Skin epidermis (tissue), 12 donors: ENCODE measurements around the gene KCNJ10.

Experiments
- H3K27ac ChIP-seq, 21 experiments: fragments of 200-600 bp; sonication (generic) in 11 of 21; one replicate each; pipeline ENCODE4 v1.5.0; 2020; ENCODE audit warnings: mild to moderate bottlenecking in 3 of 21, inconsistent platforms in 2 of 21, moderate library complexity in 2 of 21
- H3K4me3 ChIP-seq, 7 experiments: fragments of 200-600 bp; sonication (generic) in 2 of 7; one replicate each; pipeline ENCODE4 v1.5.0; 2020; ENCODE audit warnings: inconsistent platforms in 2 of 7, mild to moderate bottlenecking in 2 of 7, moderate library complexity in 1 of 7

The KCNJ10 gene

DNA sequence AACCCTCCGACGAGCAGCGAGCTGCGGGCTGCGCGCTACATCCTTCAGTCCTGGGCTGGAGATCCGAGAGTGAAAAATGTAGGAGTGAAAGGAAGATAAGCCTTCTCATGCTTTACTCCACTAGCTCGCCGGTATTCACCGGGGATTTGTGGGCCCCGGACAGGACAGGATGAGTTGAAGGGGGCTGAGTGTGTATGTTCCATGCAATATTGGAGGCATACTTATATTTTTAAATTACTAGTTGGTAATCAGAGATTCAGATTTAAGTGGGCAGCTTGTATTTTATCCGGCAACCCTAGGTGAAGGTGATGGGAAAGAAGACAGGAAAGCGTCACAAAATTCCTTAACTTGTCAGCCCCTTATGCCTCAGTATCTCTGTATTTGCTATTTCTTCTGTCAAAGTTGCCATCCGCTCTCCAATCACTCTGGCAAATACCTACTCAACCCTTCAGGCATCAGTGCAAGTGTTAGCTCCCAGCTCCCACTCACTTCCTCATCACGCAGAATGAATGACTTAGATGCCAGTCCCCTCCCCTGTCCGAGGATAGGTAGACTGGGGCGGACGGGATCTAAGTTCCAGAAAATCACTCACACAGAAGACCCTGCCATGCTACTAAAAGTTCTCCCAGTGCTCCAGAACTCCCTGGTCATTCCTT lies 37.7 kb downstream of the KCNJ10 start:
- Histone ChIP-seq H3K27ac (peak overlapping the region in 19 of 21 experiments; percentile 26 to 87 (median 76)), H3K4me3 (peak overlapping the region; percentile 72 to 93 (median 83))

DNA sequence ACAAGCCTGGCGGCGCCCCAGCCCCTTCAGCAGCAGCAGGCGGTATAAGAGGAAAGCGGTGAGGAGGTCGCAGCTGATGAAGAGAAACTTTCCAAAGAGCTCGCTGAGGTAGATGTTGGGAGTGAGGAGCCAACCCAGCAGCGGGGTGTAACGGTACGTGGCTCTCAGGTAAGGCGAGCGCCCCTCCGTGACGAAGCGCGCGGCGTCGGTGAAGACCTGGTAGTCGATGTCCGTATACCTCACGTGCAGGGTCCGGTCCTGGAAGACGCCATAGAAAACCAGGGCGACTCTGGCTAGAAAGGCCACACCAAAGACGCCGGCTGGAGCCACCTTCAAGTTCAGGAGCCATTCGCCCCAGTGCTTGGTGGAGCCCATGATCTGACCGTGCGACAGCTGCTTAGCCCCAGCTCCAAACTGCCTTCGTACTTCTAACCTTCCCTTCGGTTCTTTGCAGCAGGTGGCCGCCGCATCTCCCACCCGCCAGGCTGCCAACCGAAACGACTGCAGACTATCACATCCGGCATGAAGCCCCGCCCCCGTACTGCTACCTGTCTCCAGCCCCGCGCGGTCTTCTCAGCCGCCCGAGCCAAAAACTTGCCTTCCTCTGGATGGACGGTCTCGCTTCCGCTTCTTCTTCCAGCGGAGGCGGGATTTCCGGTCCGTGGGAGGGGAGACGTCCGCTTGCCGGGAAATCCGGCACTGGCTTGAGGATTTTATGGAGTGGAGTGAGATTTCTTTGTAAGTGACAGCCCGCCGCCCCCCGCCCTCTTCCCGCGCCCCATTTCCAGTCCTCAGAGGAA lies 38.4 kb downstream of the KCNJ10 start, which contains the start of gene PIGM:
Gene PIGM, minus strand, starts transcription at position 626 of the 800 bp plus-strand sequence. Its CDS starts 251 bp downstream, at position 375.
- H3K4me3 ChIP-seq = peak within 1 kb of the TSS; percentile 72 to 93 (median 83)
- peak within 1 kb of the TSS in 20 of 21 experiments; percentile 26 to 87 (median 76) for H3K27ac ChIP-seq

DNA sequence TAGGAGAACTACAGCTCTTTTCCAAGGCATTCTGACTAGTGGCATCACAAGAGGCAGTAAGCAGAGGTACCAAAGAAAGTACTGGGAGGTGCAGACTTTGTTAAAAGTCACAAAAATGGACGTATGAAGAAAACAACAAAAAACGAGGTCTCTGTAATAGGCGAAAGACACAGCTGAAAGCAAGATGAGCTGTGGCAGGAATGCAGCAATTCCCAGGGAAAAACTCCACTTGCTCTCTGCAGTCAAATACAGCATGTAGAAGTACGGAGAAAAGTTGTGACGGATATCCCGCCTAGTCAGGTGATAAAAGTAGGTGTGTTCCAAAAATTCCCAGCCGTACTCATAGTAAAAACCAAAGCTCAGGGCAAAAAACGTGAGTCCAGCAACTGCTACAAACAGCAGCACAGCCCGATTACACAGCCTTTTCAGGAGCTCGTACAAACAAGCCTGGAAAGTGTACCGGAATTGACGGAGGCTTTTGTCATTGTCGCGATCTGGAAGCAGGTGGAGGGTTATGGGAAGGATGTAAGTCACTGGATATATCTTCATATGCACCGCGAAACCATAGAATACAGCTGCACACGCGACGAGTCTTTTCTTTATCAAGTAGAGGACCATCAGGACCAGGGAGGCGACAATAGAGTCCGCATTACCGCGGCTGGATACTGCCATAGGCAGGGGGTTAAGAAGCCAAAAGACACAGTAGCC lies 39.1 kb downstream of the KCNJ10 start:
- H3K4me3 ChIP-seq = peak overlapping the region; percentile 72 to 93 (median 83)
- peak overlapping the region in 17 of 21 experiments; percentile 26 to 84 (median 76) for H3K27ac ChIP-seq

DNA sequence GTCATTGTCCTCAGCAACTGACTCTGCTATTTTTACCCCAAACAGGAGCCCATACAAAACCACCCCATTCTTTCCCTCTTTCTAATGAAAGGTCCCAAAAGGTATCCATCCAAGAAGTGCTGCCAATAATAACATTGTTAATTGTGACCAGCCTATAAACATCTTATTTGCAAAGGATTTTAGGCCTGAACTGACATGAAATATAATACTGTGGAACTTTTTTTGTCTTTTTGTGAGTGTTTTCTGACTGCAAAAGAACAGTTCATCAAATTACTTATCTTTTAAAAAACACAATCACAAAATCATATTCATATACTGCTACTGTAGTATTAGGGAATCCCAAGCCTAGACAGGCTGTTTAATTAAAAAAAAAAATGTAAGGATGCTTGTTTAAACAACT lies 41.5 kb downstream of the KCNJ10 start:
- no peak overlapping the region for H3K4me3 ChIP-seq

DNA sequence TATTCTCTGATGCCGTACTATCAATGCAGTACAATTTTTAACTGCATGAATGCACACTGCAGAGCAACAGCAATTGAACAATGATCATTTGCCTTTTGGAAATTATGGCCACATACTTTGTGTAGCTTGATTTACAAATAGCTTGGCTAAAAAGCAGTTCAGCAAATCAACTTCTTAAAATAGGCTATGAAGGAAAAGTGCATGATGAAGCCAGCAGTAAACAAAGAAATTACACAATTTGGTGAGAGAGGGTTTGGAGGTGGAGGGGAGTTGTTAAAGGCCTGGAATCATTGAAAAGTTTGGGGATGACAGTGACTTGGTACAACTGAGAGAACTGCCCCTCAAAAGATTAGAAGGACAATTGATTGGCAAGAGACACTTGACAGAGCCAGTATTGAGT lies 44.6 kb downstream of the KCNJ10 start:
- Histone ChIP-seq H3K27ac (no peak overlapping the region), H3K4me3 (no peak overlapping the region)

More for the DNA sequence above, 41.5 kb downstream of the KCNJ10 start:
- no peak overlapping the region for H3K27ac ChIP-seq

DNA sequence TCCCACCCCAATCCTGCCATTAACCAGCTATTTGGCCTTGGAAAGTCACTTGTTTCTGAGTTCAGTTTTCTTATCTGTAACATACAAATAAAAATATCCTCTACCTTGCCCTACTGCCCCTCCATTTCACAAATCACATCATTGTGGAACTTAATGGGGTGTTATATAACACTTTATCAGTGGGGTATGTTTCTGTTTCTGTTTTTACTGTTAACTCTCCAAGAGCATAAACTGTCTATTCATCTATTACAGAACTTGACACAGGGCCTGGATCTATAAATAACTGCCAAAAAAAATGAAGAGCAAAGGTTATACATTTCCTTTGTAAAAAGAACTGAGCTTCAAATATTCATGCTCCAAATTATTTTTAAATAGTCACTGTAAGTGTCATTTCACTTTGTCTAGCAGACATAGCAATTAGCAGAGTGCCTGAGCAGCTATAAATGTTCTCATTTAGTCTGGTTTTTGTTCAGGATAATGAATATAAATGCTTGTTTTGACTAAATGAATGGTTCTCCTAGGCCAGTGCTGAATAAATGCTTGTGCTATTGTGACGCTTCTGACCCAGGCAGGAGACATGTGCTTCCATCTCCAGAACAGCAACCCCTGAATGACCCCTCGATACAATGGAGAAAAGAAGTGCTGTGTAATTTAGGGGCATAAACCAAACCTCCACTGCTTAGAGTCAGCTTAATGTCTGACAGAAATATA lies 45.6 kb downstream of the KCNJ10 start:
- no peak overlapping the region for H3K27ac ChIP-seq
- H3K4me3 ChIP-seq = no peak overlapping the region

DNA sequence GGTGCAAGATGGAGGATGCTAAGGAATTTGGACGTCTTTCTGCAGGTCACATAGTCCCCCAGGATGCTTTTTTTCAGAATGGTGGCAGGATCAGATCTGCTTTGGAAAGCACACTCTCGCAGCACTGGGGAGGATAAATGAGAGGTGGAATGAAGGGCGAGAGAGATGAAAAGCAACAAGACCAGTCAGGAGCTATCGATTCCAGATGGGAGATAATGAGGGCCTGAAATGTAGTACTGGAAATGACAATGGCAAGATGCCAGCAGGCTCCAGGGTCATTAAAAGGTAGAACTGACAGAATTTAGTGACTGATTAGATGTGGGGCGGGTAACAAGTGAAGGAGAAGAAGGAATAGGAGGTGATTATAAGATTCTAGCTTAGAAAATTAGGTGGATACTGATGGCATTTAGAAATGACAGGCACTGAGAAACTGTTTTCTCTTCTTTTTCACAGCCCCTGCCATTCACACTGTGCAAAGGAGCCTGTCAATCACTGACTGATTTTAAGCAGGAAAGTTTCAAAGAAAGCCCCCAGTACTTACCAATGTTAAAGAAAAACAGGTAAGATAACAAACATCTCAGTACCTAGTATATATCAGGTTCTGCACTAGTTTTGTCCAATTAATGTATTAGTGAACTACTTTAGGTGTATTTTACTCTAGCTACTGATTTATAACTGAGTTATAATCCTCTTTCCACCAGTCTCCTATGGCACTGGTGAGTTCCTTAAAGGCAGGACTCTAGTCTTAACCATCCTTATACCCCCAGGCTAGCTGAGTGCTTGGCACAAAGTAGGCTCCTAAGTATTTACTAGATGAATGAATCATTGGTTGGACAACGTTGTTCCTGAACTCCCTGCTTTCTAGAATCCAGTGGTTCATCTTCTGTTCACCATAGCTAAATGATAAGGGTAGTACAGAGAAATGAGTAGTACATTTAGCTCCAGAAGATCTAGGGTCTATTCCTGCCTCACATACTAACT lies 47.3 kb downstream of the KCNJ10 start:
- Histone ChIP-seq H3K27ac (no peak overlapping the region), H3K4me3 (no peak overlapping the region)

DNA sequence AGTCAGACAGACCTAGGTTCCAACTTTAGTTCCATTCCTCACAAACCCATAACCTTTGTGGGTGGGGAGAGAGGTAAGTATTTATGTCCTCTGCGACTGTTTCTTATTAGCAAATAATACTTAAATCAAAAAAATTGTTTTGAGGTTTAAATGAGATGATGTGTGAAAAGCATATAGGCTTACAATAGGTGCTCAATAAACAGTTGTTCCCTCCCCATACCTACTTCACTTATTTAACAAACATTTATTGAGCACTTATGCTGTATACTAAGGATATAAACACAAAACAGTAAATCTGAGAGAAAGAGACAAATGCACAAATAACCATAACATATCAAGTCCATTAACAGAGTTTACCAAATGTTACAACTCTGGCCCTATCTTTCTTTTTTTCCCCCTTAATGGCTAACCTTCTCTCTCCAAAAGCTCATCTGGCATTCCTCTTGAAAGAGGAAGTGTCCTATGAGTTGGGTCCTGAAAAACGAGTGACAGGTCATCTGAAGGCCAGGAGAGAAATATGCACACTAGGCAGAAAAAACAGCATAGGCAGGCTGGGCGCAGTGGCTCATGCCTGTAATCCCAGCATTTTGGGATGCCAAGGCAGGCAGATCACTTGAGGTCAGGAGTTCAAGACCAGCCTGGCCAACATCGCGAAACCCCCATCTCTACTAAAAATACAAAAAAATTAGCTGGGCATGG lies 48.4 kb downstream of the KCNJ10 start:
- no peak overlapping the region for H3K27ac ChIP-seq
- no peak overlapping the region for H3K4me3 ChIP-seq

DNA sequence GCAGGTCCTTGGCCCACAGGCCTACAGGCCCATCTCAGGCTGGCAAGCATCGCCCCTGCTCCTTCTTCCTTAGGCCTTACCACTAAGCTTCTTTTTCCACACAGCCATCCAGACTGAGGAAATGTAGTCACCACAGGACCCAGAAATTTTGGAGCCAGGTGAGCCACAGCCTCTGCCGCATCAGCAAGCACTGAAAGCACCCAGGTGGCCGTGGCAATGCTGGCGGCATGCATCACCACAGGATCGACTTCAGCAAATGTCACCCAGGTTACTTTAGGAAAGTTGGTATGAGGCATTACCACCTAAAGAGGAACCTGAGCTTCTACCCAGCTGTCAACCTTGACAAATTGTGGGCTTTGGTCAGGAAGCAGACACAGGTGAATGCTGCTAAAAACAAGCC lies 49.8 kb downstream of the KCNJ10 start:
- no peak overlapping the region for H3K27ac ChIP-seq
- H3K4me3 ChIP-seq = no peak overlapping the region

DNA sequence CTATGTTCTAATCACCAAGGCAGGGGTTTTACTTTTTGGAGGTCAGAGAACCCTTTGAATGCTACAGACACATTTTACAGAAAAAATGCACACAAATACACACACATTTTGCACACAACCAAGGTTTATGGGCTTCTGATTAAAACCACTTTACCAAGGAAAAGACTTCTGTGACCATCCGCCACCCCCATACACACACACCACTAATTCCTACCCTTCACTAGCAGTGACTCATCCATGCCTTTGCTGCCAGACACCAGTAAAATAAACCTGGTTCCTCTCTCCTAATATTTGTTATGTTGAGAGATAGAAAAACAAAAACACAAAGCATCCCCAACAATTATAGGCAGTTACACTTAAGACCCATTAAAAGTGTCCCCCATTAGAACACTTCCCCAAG lies 51.1 kb downstream of the KCNJ10 start:
- no peak overlapping the region for H3K4me3 ChIP-seq
- H3K27ac ChIP-seq = no peak overlapping the region

DNA sequence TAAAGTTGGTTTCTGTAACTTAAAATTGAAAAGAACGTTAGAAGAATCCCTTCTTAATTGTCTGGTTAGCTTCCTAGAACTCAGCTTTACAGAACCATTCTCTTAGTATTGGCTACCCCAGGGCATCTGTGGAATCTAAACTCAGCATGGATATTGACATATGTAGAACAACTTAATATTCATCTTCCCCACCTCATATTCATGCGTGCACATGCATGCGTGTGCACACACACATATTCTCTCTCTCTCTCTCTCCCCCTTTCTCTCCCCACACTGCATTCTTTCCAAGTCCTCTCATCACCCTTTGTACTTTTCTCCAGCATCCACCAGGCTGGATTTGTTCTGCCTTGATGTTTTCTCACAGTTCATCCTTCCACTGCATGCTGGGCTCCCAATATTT lies 51.6 kb downstream of the KCNJ10 start:
- no peak overlapping the region for H3K27ac ChIP-seq
- no peak overlapping the region for H3K4me3 ChIP-seq

DNA sequence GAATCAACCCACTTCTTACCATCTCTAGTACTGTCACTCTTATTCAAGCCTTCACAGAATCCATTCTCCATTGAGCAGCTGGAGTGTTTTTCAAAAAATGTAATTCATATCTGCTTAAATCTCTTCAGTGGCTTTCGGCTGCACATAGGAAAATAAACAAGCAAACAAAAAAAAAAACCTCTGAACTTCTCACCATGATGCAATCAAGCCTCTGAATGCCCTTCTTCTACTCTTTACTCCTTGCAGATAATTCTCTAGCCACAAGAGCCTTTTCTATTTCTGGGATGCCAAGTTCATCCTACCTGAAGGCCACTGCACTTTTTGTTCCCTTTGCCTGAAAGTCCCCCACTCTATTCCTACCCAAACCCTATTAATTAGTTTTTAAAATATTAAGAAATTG lies 52.4 kb downstream of the KCNJ10 start:
- H3K4me3 ChIP-seq = no peak overlapping the region
- no peak overlapping the region for H3K27ac ChIP-seq

DNA sequence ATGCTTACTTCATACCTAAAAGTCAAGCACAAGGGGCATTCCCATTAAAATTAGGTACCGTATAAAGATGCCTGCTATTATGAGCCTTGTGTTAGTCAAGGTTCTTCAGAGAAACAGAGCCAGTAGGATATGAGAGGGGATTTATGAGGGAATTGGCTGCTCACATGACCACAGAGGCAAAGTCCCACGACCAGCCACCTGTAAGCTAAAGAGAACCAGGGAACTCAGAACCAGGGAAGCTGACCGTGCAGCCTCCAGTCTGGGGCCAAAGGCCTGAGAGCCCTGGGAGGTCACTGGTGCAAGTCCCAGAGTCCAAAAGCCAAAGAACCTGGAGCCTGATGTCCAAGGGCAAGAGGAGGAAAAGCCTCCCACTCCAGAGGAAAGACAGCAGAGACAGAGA lies 58.2 kb downstream of the KCNJ10 start:
- no peak overlapping the region for H3K27ac ChIP-seq

DNA sequence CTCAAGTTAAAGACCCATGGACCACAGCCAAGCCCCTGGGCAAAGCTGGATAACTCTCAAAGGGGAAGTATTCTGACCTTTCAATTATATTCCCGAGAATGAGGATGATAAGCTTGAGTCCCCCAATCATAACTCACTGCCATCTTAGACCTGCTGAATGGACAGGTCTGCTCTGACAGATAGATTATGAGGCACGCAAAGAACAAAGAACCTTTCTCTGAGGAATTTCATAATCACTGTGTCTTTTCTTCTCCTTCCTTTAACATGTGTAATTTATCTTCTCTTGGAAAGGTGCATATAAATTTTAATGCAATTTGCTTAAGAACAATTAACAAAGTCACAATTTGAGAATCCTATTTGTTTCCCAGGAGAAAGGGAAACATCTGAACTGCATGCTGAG lies 60.2 kb downstream of the KCNJ10 start:
- no peak overlapping the region for H3K27ac ChIP-seq
- H3K4me3 ChIP-seq = no peak overlapping the region

More for the DNA sequence above, 58.2 kb downstream of the KCNJ10 start:
- H3K4me3 ChIP-seq = no peak overlapping the region

DNA sequence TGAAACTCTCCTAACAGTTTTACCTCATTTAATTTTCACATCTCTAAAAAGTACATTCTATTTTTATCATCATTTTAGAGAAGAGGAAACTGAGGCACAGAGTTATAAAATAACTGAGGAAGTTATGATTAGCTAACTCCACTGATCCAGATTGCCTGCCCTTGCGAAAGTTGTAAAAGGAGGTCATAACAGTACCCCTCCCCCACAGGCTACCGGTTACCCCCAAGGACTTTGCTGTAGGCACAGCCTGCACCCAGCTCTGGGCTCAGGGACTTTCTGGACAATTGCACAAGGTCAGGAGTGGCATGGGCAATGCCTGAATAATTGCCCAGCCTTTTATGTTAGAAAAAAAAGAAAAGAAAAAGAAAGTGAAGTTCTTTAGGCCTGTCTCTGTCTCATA lies 60.9 kb downstream of the KCNJ10 start:
- no peak overlapping the region for H3K27ac ChIP-seq
- H3K4me3 ChIP-seq = no peak overlapping the region

DNA sequence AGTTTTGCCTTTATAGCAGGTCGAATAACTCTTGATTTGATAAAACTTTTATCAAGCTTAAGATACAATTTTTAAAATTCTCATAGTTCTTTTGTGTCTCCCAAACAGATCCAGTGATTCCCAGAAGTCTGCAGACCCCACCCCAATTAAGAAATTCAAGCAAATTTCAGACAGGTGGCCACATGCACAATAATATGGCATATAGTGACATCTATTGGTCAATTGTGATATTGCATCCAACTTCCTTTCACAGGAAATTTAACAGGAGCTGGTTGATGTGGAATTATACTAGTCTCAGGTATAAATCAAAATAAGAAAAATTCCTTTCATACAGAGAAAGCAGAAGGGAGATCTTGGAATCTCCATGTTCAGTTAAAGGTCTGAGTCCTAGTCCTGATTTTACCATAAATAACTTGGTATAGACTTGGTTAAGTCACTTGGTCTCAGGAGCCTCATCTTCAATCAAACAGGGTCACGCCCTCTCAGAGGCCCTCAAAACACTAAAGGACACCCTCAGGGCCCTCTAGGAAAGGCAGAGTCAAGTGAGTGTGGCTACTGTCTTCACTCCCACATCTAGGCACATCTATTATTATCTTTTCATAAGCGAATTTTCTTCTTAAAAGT lies 62.3 kb downstream of the KCNJ10 start:
- no peak overlapping the region for H3K4me3 ChIP-seq
- H3K27ac ChIP-seq = no peak overlapping the region

DNA sequence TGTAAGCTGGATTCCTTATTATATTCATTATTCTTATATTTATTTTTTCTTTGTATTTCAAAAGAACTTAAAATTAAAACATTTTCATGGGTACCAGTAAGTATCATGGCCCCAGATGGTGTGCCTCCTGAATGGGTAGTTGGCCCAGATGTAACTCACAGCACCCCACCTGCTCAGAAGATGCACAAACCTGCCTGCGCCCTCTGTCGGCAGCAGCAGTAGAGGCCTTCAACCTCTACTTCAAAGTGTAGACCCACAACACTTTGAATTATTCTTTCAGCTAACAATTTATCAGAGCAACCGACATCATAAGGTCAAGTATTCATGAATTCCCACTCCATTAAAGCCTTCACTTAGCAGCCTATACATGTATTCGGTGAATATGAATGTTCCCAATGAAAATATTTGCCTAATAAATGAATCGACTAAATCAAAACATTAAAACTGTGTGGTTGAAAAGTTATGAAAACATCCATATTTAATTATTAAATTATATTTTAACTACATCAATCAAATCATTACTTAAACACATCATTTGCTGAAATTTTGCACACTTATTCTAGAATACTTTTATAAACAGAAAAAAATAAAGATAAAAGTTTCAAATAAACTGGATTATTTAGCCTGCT lies 63.5 kb downstream of the KCNJ10 start:
- H3K4me3 ChIP-seq = no peak overlapping the region

More for the DNA sequence above, 63.5 kb downstream of the KCNJ10 start:
- H3K27ac ChIP-seq = no peak overlapping the region
